HG02970 (cell line): ENCODE data around the gene ZNF398.
"Not testable (repeated sequence)": the region's sequence is repeated elsewhere in the genome, so short reads cannot be mapped to it uniquely, and the experiment has no call there.

Experiments
- ATAC-seq: cut with Tn5 transposase; IDR thresholded peaks from one replicate; pipeline ENCODE4 v1.9.1; 2021; ENCODE audit warnings: mild to moderate bottlenecking, moderate library complexity, moderate number of reproducible peaks; ENCODE audit not compliant: unreplicated experiment, low FRiP score

ZNF398 gene

DNA sequence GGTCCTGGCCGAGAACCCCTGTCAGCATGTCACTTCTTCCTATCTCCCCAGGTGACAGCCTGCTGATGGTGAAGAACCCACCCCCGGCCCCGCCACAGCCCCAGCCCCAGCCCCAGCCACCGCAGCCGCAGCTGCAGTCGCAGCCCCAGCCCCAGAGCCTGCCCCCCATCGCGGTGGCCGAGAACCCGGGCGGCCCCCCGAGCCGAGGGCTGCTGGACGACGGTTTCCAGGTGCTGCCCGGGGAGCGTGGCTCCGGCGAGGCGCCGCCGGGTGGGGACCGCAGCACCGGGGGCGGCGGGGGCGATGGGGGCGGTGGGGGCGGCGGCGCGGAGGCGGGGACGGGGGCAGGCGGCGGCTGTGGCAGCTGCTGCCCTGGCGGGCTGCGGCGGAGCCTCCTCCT is 76.5 kb downstream of the ZNF398 start:
- no peak for ATAC-seq

DNA sequence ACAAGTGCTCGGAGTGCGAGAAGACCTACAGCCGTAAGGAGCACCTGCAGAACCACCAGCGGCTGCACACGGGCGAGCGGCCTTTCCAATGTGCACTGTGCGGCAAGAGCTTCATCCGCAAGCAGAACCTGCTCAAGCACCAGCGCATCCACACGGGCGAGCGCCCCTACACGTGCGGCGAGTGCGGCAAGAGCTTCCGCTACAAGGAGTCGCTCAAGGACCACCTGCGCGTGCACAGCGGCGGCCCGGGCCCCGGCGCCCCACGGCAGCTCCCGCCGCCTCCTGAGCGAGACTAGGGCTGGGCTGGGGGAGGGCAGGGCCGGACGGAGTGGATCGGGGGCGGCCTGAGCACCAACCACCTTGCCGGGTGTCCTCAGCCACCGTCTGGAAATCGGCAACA is 77.1 kb downstream of the ZNF398 start:
- no peak for ATAC-seq

DNA sequence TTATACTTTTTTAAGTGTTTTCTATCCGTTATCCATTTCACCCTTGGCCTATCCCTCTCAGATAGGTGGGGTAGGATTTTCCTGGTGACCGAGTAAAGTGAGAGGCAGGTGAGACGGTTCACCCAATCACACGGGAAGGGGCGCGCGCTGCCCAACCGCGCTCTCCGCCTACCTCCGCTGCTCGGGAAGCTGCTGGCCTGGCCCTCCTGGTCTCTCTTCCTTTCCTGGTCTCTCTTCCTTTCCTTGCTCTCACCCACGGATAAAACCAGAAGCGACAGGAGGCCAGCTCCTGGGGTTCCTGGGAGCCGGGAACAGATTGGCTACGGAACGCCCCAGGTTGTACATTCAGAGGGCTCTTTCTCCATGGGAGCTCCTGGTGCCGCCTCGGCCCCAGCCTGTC is 77.9 kb downstream of the ZNF398 start:
- no peak for ATAC-seq

DNA sequence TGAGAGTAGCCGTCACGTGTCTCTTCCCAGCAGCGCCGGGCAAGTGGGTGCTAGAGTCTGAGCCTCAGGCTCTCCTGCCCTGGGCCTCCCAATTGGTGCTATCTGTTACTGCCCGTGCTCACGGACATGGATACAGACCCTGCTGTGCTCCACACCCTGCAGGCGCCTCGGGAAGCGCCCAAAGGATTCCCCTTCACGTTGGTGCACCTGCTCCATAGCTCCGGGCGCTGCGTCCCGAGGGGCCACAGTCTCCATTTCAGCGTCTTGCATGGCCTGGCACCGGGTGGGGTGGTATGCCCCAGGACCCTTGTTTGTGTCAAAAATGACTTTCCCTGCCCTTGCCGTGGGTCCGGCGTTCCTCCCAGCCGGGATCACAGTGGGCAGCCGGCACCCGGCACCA is 78.4 kb downstream of the ZNF398 start:
- ATAC-seq: no peak

DNA sequence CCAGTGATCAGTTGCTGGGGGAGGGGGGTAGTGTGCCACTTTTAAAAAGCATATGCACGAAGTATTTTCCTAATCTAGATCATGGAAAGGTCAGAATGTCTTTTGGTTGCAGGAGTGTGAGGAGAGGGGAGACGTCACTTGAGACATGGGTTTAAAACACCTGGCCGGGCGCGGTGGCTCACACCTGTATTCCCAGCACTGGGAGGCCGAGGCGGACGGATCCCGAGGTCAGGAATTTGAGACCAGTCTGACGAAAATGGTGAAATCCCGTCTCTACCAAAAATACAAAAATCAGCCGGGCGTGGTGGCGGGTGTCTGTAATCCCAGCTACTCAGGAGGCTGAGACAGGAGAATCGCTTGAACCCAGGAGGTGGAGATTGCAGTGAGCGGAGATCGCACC is 79.1 kb downstream of the ZNF398 start:
- not testable (repeated sequence) for ATAC-seq

DNA sequence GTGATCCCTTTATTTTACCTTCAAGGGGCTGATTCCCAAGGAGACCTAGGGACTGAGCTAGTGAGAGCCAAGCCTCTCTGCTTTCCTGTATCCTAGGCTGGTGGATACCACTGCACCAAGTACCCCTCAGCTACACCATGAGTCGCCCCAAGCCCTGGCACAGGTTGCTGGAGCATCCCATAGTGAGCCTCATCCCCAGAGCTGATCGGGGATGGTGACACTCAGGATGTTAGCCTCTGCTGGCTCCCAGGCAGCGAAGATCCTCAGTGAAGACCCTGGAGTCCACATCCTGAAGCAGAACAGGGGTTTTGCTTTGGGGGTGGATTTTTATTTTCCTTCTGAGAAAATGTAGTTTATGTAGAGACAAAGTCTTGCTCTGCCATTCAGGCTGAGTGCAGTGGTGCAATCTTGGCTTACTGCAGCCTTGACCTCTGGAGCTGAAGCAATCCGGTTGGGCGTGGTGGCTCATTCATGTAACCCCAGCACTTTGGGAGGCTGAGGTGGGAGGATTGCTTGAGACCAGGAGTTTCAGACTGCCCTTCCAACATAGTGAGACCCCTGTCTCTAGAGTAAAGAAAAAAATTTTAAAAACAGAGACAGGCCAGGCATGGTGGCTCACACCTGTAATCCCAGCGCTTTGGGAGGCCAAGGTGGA is 79.7 kb downstream of the ZNF398 start:
- ATAC-seq: no peak

DNA sequence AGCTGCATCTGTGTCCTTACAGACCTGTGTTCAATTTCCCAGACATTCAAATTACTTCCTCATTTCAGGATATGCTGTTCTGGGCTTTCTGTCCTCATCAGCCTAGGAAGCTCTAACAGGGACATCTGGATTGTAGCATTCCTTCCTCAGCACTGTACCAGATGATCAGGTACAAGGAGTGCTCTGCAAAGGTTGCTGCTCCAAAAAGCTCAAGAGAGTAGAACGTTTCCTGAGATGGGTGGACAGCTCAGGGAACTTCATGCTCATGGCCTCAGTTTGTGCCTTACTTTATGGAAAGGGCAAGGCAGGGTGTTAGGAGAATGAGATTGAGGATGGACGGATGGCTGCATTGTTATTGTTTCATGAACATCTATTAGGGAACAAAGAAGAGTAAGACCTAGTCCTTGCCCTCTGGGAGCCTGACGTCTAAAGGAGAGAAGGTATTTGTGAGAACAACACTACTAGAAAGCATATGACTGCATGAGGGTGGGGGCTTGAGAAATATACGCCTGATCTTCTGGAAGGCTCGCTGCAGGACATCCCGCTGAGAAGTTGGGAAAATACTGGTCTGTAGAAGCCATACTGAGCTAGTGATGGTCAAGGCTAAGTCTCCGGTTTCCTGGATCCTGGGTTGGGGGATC is 81.7 kb downstream of the ZNF398 start:
- ATAC-seq: no peak

DNA sequence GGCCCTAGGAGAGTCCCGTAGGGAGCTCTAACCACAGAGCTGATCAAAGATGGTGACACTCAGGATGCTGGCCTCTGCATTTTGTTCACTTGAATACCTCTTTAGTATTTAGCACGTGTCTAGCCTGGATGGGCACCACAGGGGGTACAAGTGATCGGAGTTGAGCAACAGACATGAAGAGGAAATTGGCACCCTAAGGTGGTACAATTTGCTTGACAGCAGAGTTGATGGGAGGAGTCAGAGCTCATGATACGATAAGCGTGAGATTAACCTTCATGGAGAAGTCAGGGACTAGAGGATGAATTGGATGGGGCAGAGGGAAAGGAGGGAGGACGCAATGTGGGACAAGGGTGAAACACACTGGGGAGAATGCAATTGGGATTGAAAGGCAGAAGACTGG is 82.3 kb downstream of the ZNF398 start:
- ATAC-seq: no peak

DNA sequence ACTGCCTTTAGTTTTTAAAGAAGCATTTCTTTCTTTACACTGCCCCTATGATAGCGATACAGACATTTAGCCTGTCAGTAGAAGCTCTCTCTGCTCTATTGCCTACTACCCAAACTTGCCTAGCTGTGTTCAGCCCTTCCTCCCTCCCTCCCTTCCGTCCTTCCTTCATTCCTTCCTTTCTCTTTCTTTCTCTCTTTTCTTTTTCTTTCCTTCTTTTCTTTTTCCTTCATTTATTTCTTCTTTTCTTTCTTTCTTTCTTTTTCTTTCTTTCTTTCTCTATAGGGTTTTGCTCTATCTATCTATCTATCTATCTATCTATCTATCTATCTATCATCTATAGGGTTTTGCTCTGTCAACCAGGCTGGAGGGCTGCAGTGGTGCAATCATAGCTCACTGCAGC is 85.1 kb downstream of the ZNF398 start:
- ATAC-seq: no peak
